ENCODE measurements around the gene NACC1.
"Not testable (repeated sequence)": the region's sequence is repeated elsewhere in the genome, so short reads cannot be mapped to it uniquely, and the experiment has no call there.

The NACC1 gene

DNA sequence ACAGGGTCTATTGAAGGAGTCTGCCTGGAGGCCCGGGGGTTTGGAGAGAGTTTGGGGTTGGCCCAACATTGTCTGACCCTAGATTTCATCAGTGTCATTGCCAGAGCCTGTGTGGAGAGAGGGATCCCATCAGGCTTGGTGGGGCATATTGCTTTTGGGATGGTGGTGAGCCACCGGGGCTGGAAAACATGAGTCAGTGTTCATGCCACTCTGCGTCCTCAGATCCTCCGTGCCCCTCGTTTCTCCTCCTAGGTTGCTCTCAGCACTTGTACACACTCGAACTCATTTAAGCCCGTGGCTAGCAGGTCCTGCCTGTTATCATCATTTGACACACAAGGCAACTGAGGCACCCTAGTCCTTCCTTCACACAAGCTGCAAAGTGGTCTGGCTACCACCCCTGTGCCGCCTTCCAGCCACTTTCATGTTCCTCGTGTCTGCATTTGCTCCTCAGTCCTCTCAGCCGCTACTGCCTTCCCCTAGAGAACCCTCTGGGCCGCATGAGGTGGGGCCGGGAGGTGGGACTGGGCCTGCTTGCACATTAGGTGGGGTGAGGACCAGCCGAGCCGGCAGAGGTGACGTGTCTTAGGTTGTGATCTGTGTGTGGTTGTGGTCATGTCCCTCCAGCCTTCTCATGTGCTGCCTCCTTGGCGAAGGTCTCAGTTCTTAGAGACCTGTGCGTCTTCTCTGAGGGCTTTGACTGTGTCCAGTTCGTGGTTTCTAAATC is 3.6 kb downstream of the NACC1 start:
- DNase-seq, result no peak

DNA sequence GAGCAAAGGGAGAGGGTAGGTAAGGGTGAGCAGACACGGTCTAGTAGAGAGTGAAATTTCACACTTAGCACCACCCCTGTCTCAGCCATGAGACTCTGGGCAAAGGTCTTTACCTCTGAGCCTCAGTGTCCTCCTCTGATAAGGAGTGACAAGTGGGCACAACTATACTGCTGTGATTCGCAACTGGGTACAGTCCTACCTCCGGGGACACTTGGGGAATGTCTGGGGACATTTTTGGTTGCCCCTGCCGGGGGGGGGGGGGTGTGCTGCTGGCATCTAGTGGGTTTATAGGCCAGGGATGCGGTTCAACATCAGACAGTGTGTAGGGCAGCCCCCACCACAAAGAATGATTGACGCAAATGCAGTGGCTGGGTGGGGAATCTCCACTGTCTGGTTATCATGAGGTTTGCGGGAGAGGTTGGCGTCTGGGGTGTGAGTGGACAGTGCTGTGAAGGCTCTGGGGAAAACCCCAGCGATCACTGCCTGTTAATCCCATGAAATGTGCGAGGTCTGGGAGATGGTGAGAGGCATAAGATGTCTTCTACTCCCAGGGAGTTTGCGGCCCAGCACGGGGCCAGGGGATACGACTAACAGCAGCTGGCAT is 4.3 kb downstream of the NACC1 start:
- no peak for DNase-seq

DNA sequence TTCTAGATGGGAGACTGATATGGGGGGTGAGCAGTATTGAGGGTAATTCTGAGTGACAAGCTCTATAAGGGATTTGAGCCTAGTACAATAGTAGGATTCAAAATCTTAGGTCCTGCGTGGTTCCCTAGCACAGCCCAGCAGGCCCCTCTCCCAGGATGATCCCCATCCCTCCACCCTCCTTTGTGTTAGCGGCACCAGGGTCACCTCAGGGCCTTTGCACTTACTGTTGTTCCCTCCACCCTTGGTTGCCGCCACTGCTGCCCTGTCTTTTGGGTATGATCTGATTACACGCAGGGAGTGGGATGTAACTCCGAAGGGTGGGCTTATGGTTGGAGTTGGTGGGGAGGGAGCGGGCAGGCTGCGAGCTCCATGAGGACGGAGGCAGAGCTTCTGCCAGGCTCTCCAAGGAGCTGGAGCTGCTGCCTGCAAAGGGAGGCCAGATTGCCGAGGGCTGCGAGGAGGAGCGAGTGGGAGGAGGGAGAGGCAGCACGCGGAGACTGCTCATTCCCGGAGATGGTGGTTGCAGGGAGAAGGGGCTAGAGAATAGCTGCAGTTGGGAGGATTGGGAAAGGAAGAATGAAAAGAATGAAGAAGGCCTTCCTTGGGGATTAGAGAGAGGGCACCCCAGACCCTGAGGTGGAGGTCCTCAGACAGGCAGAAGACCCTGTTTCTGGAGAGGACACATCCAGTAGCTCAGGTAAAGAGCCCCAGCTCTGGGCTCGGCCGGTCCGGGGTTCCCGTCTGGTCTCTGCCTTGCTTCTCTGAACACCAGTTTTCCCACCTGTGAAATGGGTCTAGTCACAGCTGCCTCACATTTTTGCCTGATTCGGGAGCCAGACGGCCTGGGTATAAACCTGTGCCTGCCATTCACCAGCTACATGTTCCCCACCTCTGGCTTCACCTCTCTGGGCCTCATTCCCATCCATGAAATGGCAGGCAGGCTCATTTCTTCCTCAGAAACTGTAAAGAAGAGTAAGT is 5.2 kb downstream of the NACC1 start:
- DNase-seq, result no peak

DNA sequence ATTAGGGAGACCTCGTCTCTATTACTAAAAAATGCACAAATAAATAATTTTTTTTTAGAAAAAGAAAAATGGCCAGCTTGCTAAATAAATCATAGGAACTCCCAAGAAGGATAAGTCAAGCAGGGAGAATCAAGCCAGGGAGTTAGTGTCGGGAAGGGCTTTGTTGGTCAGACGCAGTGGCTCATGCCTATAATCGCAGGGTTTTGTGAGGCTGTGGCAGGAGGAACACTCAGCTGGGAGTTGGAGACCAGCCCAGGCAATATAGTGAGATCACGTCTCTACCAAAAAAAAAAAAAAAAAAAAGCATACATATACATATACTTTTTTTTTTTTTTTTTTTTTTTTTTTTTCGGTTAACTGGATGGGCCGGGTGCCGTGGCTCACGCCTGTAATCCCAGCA is 9.0 kb downstream of the NACC1 start:
- DNase-seq, result no peak

DNA sequence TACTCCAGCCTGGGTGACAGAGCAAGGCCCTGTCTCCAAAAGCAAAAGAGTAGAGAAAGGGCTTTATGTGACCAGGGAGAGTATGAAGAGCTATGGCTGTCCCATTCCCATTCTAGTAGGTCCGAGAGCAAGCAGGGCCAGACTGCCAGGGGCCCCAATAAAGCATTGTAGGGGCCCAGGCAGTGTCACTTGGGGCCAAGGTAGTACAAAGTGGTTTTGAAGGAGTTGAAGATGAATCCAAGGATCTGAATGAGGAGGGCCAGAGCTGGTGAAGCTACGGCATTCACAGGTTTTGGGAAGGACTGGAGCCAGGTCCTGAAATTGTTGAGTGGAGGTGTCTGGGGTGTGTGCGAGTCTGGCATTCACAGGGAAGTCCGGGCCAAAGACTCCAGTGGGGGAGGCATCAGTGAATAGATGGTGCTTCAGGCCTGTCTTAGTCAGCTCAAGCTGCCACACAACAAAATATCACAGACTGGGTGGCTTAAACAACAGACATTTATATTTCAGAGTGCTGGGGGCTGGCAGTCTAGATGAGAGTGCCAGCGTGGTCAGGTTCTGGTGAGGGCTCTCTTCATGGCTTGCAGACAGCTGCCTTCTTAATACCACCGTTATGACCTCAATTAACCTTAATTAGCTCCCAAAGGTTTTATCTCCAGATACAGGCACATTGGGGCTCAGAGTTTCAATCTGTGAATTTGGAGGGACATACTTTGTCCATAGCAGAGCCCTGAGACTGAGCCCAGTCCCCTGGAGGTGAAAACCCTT is 9.9 kb downstream of the NACC1 start:
- no peak for DNase-seq

DNA sequence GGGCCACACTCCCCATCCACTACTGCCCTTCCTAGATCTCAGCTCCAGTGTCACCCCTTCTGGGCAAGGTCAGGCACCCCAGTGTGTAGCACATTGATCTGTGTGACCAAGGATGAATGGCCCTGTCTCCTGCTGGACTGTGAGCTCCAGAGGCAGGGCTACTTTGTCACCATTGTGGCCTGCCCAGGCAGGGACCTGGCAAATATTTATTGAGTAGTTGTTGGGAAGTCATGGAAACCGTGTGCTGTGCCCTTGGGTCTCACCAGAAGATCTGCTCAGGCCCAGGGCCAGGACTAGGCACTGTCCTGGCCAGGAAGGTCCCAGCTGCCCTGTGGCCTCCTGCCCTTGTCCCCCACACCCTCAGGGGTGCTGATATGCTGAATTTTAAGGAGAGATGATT is 10.5 kb downstream of the NACC1 start:
- no peak for DNase-seq

DNA sequence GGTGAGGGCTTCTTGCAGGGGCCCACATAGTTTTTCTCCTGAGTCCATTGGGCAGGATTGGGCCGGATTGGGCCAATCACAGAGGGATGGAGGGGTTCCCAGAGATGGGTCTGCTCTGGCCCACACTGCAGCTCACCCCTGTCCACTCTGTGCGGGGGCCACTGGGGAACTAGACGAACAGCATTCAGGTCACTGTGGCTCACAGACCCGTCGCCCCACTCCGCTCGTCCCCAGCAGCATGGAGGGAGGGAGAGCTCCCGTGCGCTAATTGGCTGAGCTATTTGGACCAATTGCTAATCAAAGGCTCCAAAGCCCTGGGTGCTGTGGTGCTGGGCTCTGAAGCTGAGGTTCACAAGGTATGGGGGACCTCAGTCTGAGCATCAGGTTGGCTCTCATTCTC is 11.3 kb downstream of the NACC1 start:
- DNase-seq, result no peak

DNA sequence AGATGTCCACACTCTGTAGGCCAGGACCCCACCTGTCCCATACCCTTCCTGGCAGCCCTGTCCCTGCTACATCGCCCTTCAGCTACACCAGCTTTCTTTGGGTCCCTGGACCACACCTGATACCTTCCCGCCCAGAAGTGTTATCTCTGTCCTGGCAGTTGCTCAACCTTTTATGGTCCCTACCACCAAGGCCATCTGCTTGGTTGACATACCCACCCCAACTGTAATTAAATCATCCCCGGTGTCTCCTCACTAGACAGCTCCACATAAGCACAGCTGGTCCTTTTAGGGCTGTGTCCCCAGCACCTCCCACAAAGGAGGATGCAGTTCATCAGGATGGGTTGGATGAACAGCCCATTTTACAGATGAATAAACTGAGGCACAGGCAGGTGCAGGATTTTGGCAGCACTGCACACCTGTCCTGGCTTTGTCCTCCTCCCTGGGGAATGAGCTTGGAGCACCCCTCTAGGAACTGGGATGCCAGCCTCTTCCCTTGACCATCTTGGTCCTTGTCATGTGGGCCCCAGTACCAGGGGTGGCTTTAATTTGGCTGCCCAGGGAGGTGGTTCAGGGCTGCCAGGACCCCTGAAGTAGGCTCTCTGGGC is 12.9 kb downstream of the NACC1 start:
- no peak for DNase-seq

DNA sequence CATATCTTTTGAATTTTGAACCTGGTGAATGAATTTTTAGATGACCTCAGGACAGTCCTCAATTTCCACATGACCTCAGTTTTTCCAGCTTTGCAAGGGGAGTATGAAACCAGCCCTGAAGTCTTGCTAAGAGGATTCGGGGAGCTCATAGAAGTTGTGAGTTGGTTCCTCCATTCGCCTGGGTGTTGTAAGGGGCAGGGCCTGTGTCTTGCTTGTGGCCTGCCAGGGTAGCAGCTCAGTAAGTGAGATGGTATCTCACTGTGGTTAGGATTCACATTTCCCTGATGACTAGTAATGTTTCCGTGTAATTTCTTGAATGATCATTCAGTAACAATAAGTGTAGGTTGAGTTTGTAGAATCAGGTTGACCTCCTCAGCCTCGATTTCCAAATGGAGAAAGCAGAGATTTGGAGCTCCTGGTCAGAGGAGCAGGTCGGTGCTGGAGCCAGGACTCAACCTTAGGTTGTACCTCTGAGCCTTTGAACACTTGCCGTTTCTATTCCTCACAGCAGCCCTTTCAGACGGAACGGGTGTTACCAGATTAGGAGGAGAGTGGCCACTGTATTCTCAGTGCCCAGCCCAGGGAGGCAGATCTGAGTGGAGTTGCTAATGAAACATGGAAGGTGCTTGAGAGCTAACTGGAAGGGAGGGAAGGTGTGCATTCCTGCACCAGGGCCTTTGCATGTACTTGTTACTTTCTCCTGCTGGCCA is 14.6 kb downstream of the NACC1 start:
- DNase-seq, result peak; percentile 54 to 62

DNA sequence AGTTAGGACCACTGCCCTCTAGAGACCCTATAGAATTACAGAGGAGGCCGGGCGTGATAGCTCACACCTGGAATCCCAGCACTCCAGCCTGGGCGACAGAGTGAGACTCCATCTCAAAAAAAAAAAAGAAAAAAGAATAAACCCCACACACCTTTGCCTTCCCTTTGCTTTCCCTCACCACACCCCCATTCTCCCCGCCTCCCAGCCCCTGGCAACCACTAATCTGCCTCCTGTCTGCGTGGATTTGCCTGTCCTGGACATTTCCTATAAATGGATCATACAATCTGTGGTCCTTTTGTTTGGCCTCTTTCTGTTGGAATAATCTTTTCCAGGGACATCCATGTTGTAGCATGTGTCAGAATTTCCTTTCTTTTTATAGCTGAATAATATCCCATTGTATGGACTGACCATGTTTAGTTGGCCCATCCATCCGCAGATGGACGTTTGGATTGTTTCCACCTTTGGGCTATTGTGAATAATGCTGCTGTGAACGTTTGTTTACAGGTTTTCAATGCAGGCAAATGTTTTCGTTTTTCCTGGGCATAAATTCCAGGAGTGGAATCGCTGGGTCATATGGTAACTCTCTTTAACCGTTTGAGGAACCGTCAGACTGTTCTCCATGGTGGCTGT is 15.3 kb downstream of the NACC1 start:
- no peak for DNase-seq

DNA sequence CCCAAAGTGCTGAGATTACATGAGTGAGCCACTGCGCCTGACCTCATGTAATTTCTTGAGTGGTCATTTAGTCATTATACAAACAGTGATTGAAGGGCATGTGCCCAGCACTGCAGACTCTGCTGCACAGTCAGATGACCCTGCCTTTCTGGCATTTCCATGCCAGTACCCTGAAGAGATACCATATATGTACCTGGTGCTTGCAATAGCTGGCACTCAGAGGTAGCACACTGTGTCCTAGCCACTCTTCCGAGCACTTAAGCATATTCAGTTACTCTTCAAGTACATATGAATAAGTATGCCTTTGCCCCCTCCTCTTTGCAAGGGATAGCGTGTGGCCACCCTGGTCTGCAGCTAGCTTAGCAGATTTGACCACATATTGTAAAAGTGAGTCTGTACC is 16.6 kb downstream of the NACC1 start:
- DNase-seq, result no peak

DNA sequence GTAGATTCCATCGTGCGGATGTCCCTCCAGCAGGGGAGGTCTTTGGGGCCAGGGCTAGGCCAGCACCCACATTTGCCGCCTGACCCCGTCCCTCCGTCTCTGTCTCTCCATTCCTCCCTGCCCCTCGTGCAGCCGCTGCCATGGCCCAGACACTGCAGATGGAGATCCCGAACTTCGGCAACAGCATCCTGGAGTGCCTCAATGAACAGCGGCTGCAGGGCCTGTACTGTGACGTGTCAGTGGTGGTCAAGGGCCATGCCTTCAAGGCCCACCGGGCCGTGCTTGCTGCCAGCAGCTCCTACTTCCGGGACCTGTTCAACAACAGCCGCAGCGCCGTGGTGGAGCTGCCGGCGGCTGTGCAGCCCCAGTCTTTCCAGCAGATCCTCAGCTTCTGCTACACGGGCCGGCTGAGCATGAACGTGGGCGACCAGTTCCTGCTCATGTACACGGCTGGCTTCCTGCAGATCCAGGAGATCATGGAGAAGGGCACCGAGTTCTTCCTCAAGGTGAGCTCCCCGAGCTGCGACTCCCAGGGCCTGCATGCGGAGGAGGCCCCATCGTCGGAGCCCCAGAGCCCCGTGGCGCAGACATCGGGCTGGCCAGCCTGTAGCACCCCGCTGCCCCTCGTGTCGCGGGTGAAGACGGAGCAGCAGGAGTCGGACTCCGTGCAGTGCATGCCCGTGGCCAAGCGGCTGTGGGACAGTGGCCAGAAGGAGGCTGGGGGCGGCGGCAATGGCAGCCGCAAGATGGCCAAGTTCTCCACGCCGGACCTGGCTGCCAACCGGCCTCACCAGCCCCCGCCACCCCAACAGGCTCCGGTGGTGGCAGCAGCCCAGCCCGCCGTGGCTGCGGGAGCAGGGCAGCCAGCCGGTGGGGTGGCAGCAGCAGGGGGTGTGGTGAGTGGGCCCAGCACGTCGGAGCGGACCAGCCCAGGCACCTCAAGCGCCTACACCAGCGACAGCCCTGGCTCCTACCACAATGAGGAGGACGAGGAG is 17.3 kb downstream of the NACC1 start:
- no peak for DNase-seq

DNA sequence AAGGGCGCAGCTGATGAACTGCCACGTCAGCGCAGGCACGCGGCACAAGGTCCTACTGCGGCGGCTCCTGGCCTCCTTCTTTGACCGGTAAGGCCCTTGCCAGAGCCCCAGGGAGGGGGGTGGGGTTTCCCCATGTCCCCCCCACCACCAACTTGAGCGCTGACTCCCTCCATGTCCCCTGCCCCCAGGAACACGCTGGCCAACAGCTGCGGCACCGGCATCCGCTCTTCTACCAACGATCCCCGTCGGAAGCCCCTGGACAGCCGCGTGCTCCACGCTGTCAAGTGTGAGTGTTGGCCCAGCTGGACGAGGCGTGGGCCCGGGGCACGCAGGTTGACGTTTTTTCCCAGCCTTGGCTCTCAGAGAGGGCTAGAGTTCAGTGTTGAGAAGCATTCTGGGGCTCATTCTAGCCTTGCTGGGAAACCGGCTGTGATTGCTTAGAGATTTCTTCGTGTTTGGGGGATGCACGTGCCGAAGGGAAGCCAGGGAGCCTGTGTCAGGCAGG is 19.3 kb downstream of the NACC1 start:
- DNase-seq, result no peak

DNA sequence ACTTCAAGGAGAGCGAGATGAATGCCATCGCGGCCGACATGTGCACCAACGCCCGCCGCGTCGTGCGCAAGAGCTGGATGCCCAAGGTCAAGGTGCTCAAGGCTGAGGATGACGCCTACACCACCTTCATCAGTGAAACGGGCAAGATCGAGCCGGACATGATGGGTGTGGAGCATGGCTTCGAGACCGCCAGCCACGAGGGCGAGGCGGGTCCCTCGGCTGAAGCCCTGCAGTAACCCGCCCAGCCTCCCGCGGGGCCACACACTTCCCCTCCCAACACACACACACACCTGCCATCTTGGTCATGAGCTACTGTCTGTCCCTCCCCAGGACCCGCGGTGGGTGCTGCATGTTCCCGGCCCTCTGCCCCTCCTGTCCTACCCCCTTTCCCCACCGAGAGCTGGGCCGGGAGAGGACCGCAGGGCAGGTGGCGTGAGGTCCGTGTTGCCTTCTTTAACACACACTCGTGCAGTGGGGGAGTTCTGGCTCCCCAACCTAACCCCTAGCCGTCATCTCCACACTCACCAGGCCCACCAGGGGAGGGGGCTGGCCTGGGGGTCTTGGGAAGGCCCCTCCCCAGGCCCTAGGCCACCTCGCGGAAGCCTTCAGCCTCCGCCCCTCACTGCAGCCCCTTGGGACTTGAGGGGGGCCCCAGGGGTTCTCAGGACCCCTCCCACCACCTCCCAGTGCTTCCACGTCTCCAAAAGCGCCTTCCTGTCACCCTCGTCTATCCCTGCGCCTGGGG is 20.3 kb downstream of the NACC1 start:
- no peak for DNase-seq

DNA sequence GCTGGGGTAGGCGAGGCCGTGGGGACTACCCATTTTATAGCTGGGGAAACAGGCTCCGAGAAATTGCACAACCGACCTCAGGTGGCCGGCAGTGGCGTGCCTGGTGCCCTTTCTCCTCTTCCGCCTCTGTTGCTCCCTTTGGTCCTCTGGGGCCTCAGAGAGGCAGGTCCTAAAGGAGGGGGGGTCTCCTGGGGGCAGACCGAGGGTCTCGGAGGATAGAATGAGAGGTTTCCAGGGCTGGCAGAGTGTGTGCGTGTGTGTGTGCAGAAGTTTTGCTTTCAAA is 20.8 kb downstream of the NACC1 start:
- no peak for DNase-seq

DNA sequence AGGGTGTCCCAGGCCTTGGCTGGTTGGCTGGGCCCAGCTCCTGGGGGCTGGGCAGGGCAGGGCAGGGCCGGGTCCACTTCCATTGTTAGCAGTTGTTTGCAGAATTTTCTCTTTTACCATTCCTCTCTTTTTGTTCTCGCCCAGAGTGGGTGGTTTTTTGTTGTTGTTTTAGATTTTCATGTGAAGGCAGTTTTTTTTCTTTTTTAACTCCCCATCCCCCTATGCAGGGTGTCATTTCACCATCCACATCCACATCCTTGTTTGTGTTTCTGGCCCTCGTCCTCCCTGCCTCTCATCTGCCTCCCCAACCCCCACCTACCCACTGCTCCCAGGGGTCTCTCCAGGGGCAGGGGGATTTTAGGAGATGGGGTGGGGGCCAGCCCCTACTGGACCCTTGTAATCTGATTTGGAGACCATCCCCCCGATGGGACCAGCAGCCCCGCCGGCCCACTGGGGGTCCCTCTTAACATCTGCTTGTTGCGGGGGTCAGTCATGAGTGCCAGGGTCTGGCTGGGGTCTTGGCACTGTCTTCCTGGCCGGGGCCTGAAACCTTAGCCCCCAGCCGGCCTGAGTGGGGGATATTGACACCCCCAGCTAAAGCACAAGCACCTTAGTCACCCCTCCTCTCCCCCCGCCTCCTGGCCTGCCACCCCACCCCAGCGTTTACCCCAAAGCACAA is 21.7 kb downstream of the NACC1 start:
- no peak for DNase-seq

DNA sequence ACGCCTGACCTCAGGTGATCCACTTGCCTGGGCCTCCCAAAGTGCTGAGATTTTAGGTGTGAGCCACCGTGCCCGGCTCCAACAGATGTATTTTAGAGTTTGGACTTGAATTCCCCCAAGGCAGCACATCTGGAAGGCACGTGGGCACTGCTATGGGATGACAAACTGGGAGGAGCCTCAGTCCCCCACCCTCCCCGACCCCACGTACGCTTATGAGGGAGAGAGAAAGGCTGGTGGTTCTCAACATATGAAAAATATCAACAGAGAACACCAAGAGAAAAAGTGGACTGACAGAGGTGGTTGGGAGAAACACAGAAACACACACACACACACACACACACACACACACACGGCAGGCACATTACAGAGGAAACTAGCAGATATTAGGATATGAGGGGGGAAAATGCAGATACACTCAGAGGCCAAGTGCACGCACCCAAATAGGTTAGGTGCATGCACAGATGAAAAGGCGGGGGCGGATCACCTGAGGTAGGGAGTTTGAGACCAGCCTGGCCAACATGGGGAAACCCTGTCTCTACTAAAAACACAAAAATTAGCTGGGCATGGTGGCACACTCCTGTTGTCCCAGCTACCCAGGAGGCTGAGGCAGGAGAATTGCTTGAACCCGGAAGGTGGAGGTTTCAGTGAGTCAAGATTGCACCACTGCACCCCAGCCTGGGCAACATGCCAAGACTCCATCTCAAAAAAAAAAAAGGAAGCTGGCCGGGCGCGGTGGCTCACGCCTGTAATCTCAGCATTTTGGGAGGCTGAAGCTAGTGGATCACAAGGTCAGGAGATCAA is 28.9 kb downstream of the NACC1 start:
- no peak for DNase-seq

DNA sequence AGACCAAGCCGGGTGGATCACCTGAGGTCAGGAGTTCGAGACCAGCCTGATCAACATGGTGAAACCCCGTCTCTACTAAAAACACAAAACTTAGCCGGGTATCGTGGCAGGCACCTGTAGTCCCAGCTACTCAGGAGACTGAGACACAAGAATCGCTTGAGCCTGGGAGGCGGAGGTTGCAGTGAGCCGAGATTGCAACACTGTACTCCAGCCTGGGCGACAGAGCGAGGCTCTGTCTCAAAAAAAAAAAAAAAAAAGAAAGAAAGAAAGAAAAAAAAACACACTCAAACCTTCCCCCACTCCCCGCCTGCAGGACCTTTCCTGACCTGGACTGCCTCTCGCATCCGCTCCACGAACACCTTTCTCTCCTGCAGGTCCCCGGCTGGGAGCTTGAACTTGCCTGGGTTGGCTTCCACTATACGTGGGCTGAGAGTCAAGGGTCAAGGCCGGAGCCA is 31.1 kb downstream of the NACC1 start:
- not testable (repeated sequence) for DNase-seq

All from activated CD4-positive, alpha-beta T cell treated with anti-CD3 and anti-CD28 coated beads, Interleukin-2, amount 50 U/mL, for 4 hours (primary cell).